ENCODE results near the gene LDAH. TPM values are rescaled to one million over a fixed set of nuclear protein-coding genes. Genes with fewer than 3 reads are reported as not detected.

LDAH gene
- total RNA-seq, 1 donor from 2014 or later: 12.6 TPM

DNA sequence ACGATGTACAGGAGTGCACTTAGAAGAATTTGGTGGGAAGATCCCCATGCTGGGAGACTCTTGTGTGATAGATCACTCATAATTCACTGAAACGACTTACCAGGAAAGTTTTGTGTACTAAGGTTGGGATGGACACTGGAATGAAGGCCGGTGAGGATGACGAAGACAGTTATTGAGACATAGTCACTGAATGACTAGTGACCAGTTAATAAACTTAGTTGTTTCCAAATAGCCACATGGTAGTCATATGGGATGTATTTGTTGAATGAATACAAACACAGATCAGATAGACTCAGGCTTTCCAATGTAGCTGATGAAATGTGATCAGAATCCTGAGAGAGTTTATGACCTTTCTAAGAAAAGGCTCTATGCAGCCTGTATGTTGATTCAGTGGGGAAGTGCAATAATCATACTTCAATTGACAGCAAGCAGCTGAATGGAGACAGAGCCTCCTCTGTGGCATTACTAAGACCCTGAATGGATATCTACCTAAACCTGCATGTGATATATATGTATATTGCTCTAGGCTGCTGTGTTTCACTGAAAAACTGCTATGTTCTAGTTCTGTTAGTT, 135.6 kb downstream of the LDAH start:
- ATAC-seq (no peak), DNase-seq (ENCODE audit: low spot score) (no peak)

DNA sequence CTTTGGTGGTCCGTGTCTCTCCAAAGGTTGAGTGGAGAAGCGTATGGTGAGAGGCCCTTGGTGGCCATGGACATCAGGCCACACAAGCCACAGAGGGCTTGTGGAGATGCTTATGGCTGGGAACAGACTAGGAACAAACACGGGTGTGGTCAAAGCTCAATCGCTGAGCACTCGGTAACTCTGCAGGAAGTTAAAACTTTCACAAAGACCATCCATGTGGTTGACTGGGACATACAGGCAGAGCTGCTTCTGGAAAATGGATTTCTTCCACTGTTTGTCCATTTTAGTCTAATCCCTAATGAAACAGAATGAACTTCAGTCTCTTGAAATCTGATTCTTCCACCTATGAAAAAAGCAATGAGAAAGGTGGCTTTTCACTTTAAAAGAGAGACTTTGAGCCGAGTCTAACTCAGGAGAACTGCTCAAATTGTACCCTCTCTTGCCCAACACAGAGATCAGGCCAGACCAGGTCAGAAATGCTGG, 138.3 kb downstream of the LDAH start:
- ATAC-seq (peak; percentile 69), DNase-seq (ENCODE audit: low spot score) (no peak)

DNA sequence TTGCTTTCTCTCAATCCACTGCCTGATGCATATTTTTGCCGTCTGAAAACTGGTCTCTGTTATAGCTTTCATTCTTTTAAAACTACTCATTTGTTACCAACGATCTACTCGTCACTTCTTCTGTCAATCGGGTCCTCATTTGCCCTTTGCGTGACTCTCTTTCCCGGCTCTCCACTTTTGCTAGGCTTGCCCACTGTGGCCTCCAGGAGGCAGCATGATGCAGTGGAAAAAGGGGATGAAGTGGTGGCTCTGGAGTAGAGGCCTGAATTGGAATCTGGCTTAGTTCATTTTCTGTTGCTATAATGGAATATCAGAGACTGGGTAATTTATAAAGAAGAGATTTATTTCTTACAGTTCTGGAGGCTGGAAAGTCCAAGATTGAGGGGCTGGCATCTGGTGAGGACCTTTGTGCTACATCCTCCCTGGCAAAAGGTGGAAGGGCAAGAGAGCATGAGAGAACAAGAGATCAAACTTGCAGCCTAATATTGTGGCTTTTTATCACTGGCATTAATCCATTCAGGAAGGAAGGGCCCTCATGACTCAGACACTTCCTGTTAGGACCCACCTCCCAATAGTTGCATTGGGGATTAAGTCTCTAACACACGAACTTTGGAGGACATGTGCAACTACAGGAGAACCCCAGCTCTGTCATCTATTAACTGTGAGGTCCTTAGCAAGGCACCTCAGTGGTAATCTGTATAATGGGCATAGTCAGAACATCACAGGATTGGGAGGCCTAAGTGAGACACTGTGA, 140.6 kb downstream of the LDAH start:
- DNase-seq (ENCODE audit: low spot score) (no peak), ATAC-seq (peak; percentile 68)

DNA sequence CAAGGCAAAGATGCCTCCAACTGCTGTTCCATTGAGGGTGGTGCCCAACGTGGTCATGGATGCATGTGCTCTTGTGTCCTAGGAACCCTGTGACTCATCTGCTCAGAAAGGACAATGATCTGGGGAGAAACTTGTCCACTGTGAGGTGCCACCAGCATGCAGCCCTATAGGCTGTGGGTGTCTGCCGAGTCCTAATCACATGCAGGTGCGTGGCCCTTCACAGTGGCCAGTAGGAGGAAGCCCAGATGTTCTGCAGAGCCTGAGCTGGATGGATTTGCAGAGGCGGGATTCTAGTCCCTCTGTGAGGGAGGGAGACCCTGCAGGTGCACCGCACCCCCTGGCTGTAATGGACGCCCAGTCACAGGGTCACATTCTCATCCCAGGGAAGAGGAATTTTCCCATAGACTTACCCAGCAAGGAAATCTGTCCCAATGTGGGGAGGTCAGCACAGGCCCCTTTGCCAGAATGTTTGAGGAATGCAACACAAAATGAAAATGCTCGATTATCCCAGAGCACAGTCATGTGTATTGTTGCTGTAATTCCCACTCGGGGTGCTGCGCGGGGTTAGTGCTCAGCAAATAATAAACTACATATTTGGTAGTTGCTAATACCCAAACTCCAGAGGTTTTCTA, 142.0 kb downstream of the LDAH start:
- ATAC-seq (no peak), DNase-seq (ENCODE audit: low spot score) (no peak)

DNA sequence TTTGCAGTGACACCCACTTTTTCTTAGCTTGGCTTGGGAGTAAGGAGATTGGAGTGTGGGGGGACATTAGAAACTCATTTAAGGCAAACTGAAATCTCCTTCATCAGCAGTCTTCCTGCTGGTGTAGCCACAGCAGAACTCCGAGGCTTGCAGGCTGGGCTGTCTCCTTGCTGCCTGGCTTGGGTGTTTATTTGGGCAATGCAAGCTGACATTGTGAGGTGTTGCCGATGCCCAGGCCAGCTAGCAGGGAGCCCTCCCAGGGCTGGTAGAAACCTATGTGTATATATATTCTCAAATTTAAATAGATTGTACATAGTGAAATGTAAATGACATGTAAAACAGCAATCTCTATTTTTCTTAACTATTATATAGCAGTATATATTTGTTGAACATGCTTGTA, 144.1 kb downstream of the LDAH start:
- DNase-seq (ENCODE audit: low spot score): no peak
- no peak for ATAC-seq

DNA sequence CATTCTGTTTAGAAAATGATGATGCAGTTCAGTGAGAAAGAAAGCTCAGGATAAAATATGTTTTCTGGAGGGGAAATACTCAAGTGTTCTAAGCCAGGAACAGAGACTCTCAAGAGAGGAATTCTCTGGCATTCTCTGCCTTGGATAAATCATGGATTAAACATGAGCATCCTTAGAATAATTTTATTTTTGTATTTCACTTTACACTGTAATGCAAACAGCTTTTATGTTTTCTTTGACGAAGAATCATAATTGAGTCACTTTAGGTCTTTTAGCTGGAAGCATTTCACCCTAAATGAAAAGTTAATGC, 144.9 kb downstream of the LDAH start:
- DNase-seq (ENCODE audit: low spot score) (no peak), ATAC-seq (no peak)

DNA sequence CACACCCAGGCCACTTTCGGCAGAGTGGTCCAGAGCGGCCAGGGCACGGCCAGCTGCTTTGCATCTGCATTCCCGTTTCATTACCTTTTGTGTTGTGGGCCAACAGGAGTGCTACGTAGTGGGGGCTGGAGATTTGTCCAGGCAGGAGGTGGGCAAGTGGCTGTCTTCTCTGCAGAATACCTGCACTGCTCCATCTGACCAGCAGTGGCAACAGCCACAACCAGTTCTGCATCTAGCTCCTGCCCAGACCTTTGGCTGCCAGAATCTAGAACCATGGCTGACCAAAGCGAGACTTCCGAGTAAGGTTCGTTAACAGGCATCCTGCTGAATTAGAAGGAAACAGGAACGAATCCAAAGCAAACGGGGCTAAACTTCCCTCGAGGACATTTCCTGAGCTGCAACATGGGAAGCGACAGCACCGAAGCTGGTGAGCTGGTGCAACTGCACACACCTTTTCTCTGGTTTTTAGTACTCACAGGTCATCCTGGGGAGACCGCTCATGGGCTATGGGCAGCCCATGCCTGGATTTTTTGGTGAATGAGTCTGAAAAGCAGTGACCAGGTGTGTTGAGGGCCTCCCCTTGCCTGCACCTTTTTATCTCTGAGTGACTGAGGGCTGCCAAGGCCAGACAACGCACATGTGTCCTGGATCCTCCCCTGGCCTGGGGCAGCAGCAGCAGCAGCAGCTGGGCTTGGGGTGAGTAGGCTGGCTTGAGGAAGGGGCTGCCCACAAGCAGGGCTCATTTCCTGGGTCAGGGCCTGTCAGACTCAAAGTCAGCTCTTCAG, 145.4 kb downstream of the LDAH start:
- ATAC-seq (peak; percentile 47), DNase-seq (ENCODE audit: low spot score) (no peak)

DNA sequence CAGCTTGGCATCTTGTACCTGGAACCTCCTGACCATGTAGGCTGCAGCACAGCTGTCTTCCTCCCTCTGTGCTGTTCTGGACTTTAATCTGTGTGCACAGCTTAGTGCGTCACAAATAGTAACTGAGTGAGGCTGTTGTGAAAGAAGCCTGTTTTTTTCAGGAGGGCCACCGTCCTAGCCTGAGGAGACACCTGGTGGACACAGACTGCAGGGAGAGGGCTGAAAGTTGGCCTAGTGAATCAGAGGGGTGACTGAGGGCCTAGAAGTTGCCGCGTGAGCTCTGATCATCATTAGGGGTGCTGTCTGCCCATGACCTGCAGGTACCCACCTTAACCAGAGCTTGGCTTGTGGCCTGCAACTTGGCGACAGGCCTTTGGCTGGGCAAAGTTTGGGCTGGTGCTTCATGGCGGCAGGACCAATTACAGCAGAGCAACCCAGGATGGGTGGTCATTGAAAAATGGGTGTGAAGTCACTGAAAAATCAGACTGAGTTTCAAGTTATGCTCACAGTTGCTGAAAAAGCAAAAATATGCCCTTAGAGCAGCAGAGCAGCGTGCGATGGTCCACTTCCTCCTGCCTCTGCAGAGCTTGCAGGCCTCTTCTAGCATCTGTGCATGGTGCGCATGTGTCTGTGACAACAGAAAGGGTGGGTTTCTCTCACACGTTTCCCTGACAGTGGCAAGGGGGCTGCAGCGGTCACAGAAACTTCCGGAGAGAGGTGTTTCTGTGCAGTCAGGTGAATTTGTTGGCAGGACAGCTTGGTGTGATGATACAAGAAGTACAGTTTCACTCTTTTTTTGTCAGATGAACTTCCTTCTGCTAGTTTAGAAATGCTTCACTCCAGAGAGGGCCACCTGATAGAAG, 146.3 kb downstream of the LDAH start:
- ATAC-seq (peak; percentile 84), DNase-seq (ENCODE audit: low spot score) (peak; percentile 86)

DNA sequence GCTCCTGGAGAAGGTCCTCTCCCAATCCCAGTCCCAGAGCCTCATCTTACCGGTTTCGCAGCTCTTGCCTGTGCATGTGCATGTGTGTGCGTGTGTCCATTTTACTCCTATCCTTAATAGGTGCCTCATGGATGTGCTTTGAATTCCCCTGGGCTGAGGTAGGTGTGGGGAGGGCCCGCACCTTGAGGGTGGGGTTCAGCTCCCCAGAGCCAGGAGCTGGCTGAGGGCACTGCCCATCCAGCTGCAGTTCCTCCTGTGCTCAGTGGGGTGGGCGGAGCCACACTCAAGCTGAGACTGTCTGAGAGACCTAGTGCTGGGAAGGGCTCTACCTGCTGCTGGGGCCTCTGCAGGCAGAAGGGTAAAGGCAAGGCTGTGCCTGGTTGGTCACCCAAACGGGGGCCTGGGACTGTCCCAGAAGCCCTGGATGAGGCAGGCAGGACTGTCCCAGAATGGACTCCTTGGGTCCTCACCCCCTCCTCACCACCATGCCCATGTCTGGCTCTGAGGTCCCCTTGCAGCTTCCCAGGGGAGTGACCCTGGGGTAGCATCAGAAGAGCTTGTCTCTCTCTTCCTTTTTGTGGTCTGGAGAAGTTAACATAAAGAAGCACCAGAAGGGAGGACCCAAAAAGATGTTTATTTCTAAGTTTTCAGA, 147.1 kb downstream of the LDAH start:
- ATAC-seq (peak; percentile 82), DNase-seq (ENCODE audit: low spot score) (peak; percentile 75)

DNA sequence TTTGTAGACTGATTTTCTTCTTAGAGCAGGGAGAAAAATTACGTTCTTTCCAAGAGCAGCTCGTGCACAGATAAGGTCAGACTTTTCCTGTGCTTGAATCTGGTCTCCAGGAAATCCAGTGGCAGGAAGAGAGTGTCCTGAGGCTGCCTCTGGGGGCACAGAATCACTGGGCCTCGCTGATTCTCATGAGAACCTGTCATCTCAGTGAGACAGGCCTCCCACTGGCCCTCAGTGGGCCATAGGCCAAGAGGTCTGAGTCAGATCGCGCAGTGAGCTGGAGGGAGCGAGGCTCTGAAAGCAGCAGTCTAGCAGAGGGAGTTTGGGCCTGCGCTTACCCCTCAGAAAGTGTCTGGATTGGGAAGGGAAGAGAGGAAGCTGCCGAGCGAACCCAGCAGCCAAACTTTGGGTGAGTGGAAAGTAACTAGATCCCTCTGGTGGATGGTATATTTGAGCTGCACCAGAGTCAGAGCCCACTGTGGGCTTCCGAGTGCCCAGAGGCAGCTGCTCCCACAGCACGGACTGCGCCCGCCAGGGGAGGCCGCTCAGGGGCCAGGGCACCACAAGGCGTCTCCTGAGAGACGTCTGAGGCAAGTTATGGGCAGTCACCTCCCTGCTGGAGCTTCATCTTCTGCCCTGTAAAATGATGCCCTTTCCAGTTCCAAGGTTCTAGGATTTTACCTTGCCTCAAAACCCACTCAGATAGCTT, 147.8 kb downstream of the LDAH start:
- DNase-seq (ENCODE audit: low spot score) (no peak), ATAC-seq (peak; percentile 6)

DNA sequence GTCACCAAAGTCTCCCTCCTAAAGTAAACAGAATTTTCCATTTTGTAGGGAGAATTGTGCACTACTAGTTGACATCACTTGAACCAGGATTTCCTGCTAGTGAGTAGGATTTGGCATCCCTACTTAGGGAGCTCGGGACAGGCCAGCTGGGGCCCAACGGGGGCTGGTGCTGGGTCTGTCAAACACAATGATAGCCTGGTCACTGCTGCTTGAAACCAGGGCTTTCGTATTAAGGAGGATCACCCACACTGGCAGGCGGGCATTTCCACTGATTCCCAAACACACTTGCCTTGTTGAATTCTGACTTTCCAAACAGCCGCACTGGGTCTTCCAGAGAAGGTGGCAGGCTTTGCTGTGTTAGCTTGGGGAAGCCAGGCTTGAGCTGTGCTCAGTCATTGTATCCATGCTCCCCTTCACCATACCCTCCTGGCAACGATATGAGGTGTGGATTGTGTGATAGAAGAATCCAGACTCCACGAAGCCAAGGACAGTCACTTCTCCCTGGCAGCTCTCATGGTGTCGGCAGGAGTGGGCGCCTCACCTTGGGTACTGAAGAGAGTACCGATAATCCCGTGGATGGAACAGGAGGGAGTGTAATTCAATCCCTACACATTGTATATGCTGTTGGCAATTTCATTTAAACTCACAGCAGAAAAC, 148.5 kb downstream of the LDAH start:
- ATAC-seq (no peak), DNase-seq (ENCODE audit: low spot score) (no peak)

DNA sequence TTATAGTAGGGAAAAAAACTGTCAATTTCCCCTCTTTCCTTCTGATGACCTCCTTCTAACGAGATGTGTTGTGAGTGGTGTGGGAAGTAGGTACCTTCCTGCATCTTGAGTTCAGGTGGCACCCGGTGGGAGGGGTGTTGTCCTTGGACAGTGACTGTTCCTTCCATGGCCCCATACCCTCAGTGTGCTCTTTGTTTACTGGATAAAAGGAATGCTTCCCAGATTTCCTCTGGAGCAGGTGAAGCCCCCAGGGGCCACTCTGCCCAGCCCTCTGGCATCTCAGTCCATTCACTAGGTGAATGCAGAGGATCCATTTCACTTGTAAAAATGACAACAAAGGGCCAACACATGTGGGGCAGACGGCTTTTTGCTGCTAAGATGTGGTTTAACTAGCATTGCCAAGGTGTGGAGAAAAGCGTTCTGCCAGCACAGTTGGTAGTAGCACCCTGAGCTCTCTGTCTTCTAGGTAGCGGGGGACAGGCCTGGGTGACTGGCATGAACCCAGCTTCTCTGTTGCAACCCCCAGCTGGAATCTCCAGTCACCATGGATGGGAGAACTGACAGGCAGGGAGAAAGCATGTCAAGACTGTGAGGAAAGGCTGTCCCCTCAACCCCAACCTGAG, 149.1 kb downstream of the LDAH start:
- DNase-seq (ENCODE audit: low spot score) (no peak), ATAC-seq (no peak)

DNA sequence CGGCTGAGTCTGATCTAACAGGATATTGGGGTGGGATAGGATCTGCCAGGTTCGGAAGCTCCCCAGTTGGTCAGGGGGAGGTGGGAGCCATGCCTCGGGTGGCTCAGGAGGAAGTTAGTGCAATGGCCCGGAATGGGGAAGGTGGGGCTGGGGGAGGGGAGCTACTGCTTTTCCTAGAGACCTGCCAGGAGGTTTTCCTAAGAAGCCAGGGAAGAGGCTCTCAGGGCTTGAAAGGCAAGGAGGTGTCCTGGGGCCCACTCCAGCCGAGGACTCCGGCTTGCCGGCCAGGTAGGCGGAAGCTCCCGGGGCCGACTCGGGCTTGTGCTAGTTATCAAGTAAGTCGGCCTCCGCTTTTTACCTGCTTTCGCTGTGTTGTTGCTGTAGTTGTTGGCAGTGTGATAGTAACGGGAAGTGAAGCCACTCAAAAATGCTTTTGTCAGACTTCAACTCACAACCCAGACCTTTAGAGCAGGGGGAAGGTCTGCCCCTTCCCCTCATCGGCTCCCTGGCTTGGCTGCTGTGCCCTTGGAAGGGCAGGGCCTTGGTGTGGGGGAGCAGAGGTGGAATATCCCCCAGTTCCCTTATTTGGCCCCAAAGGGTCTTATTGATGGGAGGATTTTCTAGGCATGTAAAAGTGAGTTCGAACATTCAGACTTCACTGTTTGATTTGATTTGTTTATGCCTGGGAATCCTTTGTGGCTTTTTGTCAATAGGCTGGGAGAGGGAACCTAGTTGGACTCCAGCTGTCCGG, 150.5 kb downstream of the LDAH start:
- ATAC-seq: no peak
- DNase-seq (ENCODE audit: low spot score): no peak

DNA sequence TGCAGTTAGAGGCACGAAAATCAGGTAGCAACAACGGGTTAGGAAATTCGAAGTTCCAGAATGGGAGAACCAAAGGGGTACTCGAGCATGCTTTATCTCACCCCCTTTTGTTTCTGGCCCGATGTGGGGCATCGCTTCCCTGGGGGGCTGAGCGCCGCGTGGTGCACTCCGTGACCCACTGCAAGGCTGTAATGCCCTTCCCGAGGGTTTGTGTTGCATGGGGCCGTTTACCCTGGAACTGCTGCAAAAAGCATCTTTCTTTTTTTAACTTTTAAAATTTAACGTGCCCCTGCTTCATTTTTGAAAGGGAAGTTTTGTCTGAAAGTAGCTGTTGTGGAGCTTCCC, 151.2 kb downstream of the LDAH start:
- DNase-seq (ENCODE audit: low spot score) (no peak), ATAC-seq (no peak)

DNA sequence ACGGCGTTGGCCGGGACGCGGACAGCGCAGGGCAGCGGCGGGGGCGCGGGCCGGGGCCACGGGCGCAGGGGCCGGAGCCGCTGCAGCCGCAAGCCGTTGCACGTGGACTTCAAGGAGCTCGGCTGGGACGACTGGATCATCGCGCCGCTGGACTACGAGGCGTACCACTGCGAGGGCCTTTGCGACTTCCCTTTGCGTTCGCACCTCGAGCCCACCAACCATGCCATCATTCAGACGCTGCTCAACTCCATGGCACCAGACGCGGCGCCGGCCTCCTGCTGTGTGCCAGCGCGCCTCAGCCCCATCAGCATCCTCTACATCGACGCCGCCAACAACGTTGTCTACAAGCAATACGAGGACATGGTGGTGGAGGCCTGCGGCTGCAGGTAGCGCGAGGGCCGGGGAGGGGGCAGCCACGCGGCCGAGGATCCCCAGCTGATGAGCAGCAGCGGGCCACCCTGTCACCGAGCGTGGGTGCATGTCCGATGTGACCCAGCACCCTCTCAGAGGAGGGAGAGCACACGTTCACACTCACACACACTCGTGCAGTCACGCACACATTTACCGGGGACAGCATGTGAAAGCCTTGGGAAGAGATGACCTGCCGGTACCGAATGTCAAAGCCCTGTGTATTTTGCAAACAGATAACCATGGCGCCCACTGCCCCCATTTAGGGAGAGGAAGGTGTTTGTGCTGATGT, 151.7 kb downstream of the LDAH start:
- ATAC-seq (no peak), DNase-seq (ENCODE audit: low spot score) (no peak)

DNA sequence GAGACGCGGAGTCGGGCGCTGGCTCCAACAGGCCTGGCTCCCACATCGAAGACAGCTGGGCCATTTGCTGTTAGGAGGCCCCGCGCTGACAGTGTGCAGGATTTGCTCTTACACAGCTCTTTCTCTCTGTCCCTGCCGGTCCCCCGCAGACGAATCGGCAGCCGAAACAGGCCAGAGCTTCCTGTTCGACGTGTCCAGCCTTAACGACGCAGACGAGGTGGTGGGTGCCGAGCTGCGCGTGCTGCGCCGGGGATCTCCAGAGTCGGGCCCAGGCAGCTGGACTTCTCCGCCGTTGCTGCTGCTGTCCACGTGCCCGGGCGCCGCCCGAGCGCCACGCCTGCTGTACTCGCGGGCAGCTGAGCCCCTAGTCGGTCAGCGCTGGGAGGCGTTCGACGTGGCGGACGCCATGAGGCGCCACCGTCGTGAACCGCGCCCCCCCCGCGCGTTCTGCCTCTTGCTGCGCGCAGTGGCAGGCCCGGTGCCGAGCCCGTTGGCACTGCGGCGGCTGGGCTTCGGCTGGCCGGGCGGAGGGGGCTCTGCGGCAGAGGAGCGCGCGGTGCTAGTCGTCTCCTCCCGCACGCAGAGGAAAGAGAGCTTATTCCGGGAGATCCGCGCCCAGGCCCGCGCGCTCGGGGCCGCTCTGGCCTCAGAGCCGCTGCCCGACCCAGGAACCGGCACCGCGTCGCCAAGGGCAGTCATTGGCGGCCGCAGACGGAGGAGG, 152.4 kb downstream of the LDAH start:
- no peak for ATAC-seq
- DNase-seq (ENCODE audit: low spot score): no peak
